ENCODE data around the gene EGR1. TPM values are rescaled to one million over a fixed set of nuclear protein-coding genes. Genes with fewer than 3 reads are reported as not detected.

Gene EGR1
- total and polyA plus RNA-seq, 8 donors: 7.7 to 83.9 (median 37.8) TPM

GRCh38 chr5:138482638-138483037, 17.4 kb downstream of the EGR1 start:
- intact Hi-C loops (cut with DNase I; ENCODE audit: low total_unique reads): no loop called here
- TF ChIP-seq POLR2A (IDR thresholded peaks at IDR 0.05) (no peak), EP300 (IDR thresholded peaks at IDR 0.05) (no peak), POLR2AphosphoS5 (IDR thresholded peaks at IDR 0.05) (peak in 1 of 3 donors; percentile 8)
- no peaks in the 10 kb centered on the region for H3K36me3 ChIP-seq
- no peak overlapping the region for H3K4me3 ChIP-seq
- H3K27ac ChIP-seq: no peak overlapping the region
- no peaks in the 10 kb centered on the region for H3K9me3 ChIP-seq
- no peaks in the 10 kb centered on the region for H3K4me1 ChIP-seq
- WGBS, 5 donors: 38 to 60% (median 55%) methylated on average over 4 of the region's 4 CpGs
- DNase-seq: peak in 1 of 2 donors; percentile 53
- no peaks in the 10 kb centered on the region for H3K27me3 ChIP-seq

- WGBS, 5 donors: 28 to 67% (median 45%) methylated on average over 4 to 5 of the region's 5 CpGs
- Histone ChIP-seq H3K4me1 (peaks cover 25 to 43% (median 36%) of the 10 kb centered on the region in 4 donors), H3K36me3 (no peaks in the 10 kb centered on the region), H3K27me3 (peaks cover 0 to 25% (median 7%) of the 10 kb centered on the region in 3 donors), H3K27ac (no peak overlapping the region), H3K4me3 (no peak overlapping the region), H3K9me3 (no peaks in the 10 kb centered on the region)
- intact Hi-C loops (cut with DNase I; ENCODE audit: low total_unique reads): no loop called here
- TF ChIP-seq POLR2A (IDR thresholded peaks at IDR 0.05) (no peak), POLR2AphosphoS5 (IDR thresholded peaks at IDR 0.05) (peak in 2 of 3 donors; percentile 49 to 75)
- DNase-seq: peak; percentile 65
These were observed 23.2 kb downstream of the EGR1 start for GRCh38 chr5:138488481-138488945.

GRCh38 chr5:138489683-138490061, 24.4 kb downstream of the EGR1 start:
- DNase-seq: peak; percentile 40 to 56
- peak overlapping the region in 1 of 5 donors; percentile 26 for H3K27ac ChIP-seq
- H3K4me3 ChIP-seq: no peak overlapping the region
- no peak for TF ChIP-seq POLR2A (IDR thresholded peaks at IDR 0.05)
- TF ChIP-seq CTCF (IDR thresholded peaks at IDR 0.05): no peak
- TF ChIP-seq POLR2AphosphoS5 (IDR thresholded peaks at IDR 0.05): no peak
- TF ChIP-seq EP300 (IDR thresholded peaks at IDR 0.05): no peak
- H3K9me3 ChIP-seq: no peaks in the 10 kb centered on the region
- H3K27me3 ChIP-seq: peaks cover 0 to 25% (median 7%) of the 10 kb centered on the region in 3 donors
- intact Hi-C loops (cut with DNase I; ENCODE audit: low total_unique reads): no loop called here
- no peaks in the 10 kb centered on the region for H3K36me3 ChIP-seq
- H3K4me1 ChIP-seq: peaks cover 25 to 44% (median 38%) of the 10 kb centered on the region in 4 donors
- WGBS, 5 donors: 45 to 69% (median 50%) methylated on average over 5 of the region's 5 CpGs

- Histone ChIP-seq H3K36me3 (no peaks in the 10 kb centered on the region), H3K9me3 (no peaks in the 10 kb centered on the region), H3K27ac (no peak overlapping the region), H3K27me3 (peaks cover 0 to 25% (median 7%) of the 10 kb centered on the region in 3 donors), H3K4me3 (no peak overlapping the region), H3K4me1 (peaks cover 25 to 44% (median 38%) of the 10 kb centered on the region in 4 donors)
- WGBS, 5 donors: 84 to 90% (median 89%) methylated on average over 12 of the region's 12 CpGs
- intact Hi-C loops (cut with DNase I; ENCODE audit: low total_unique reads): no loop called here
- DNase-seq: no peak
- TF ChIP-seq POLR2A (IDR thresholded peaks at IDR 0.05): no peak
- no peak for TF ChIP-seq POLR2AphosphoS5 (IDR thresholded peaks at IDR 0.05)
- TF ChIP-seq CTCF (IDR thresholded peaks at IDR 0.05): no peak
- no peak for TF ChIP-seq EP300 (IDR thresholded peaks at IDR 0.05)
These were observed 25.5 kb downstream of the EGR1 start for GRCh38 chr5:138490648-138491283.

- Histone ChIP-seq H3K9me3 (no peaks in the 10 kb centered on the region), H3K27ac (peak overlapping the region in 1 of 5 donors; percentile 82), H3K4me3 (peak overlapping the region; percentile 53 to 67 (median 57)), H3K27me3 (peaks cover 0 to 25% (median 7%) of the 10 kb centered on the region in 3 donors), H3K36me3 (no peaks in the 10 kb centered on the region), H3K4me1 (peaks cover 25 to 44% (median 38%) of the 10 kb centered on the region in 4 donors)
- no peak for TF ChIP-seq POLR2A (IDR thresholded peaks at IDR 0.05)
- TF ChIP-seq EP300 (IDR thresholded peaks at IDR 0.05): no peak
- TF ChIP-seq CTCF (IDR thresholded peaks at IDR 0.05): no peak
- TF ChIP-seq POLR2AphosphoS5 (IDR thresholded peaks at IDR 0.05): no peak
- peak in 1 of 2 donors; percentile 17 for DNase-seq
- intact Hi-C loops (cut with DNase I; ENCODE audit: low total_unique reads): no loop called here
- WGBS, 5 donors: 45 to 55% (median 48%) methylated on average over 7 to 11 of the region's 11 CpGs
These were observed 26.0 kb downstream of the EGR1 start for GRCh38 chr5:138491284-138491648.

All from stomach (tissue), 9 donors.